Skeletal muscle tissue (tissue), 4 donors: ENCODE measurements around the gene CHST15. TPM values are rescaled to one million over a fixed set of nuclear protein-coding genes. Genes with fewer than 3 reads are reported as not detected.

Experiments
- H3K27ac ChIP-seq: one replicate; pipeline ENCODE4 v1.7.0; 2013; ENCODE audit warnings: mild to moderate bottlenecking, low read depth, low read length, inconsistent platforms
- H3K27me3 ChIP-seq, 3 donors: one replicate each; pipeline ENCODE4 v1.7.0; 2013; ENCODE audit warnings: low read length in 3 of 3; ENCODE audit not compliant: control insufficient read depth in 3 of 3, insufficient read depth in 3 of 3
- H3K36me3 ChIP-seq, 3 donors: one replicate each; pipeline ENCODE4 v1.7.0; 2013; ENCODE audit warnings: low read length in 3 of 3; ENCODE audit not compliant: control insufficient read depth in 3 of 3, insufficient read depth in 3 of 3
- H3K4me1 ChIP-seq, 3 donors: one replicate each; pipeline ENCODE4 v1.7.0; 2013; ENCODE audit warnings: low read length in 3 of 3, mild to moderate bottlenecking in 3 of 3; ENCODE audit not compliant: control insufficient read depth in 3 of 3, insufficient read depth in 3 of 3
- H3K4me3 ChIP-seq, 3 donors: one replicate each; pipeline ENCODE4 v1.7.0; 2013; ENCODE audit warnings: low read length in 3 of 3
- H3K9ac ChIP-seq, 3 donors: one replicate each; pipeline ENCODE4 v1.7.0; 2013; ENCODE audit warnings: low read length in 3 of 3, mild to moderate bottlenecking in 3 of 3, moderate library complexity in 2 of 3, low read depth in 1 of 3
- H3K9me3 ChIP-seq, 3 donors: one replicate each; pipeline ENCODE4 v1.7.0; 2013; ENCODE audit warnings: low read length in 3 of 3; ENCODE audit not compliant: control insufficient read depth in 3 of 3
- total RNA-seq: library from RNA; depleted of rRNA; stranded (reverse); fragments of >200 nt; gene quantifications from one replicate; pipeline ENCODE4 v1.2.3, GENCODE V29; 2014
- donor health status: Osteomylitis.

Gene CHST15
- total RNA-seq, 1 donor from 2014 or later, result 19.3 TPM

- Histone ChIP-seq H3K9me3 (no peaks in the 10 kb centered on the region), H3K27ac (no peak overlapping the region), H3K4me3 (no peak overlapping the region), H3K4me1 (peaks cover 0 to 12% (median 0%) of the 10 kb centered on the region in 3 donors), H3K27me3 (no peaks in the 10 kb centered on the region), H3K9ac (no peak overlapping the region), H3K36me3 (peaks cover 13 to 33% (median 21%) of the 10 kb centered on the region in 3 donors)
These were observed 85.6 kb downstream of the CHST15 start for GRCh38 chr10:124007773-124008145.

GRCh38 chr10:124007102-124007772 lies 86.2 kb downstream of the CHST15 start:
- H3K36me3 ChIP-seq, result peaks cover 13 to 28% (median 21%) of the 10 kb centered on the region in 3 donors
- no peaks in the 10 kb centered on the region for H3K27me3 ChIP-seq

GRCh38 chr10:124006526-124006925 lies 86.9 kb downstream of the CHST15 start:
- Histone ChIP-seq H3K27me3 (no peaks in the 10 kb centered on the region), H3K4me3 (no peak overlapping the region), H3K27ac (no peak overlapping the region), H3K9ac (no peak overlapping the region), H3K4me1 (peaks cover 0 to 12% (median 0%) of the 10 kb centered on the region in 3 donors), H3K36me3 (peaks cover 11 to 23% (median 15%) of the 10 kb centered on the region in 3 donors), H3K9me3 (no peaks in the 10 kb centered on the region)

More at GRCh38 chr10:124007102-124007772, 86.2 kb downstream of the CHST15 start:
- H3K4me1 ChIP-seq, result peaks cover 0 to 12% (median 0%) of the 10 kb centered on the region in 3 donors
- no peak overlapping the region for H3K4me3 ChIP-seq
- no peaks in the 10 kb centered on the region for H3K9me3 ChIP-seq
- H3K9ac ChIP-seq, result no peak overlapping the region
- H3K27ac ChIP-seq, result no peak overlapping the region

- Histone ChIP-seq H3K4me1 (peaks cover 0 to 12% (median 0%) of the 10 kb centered on the region in 3 donors), H3K9ac (no peak overlapping the region), H3K4me3 (no peak overlapping the region), H3K36me3 (peaks cover 11 to 20% (median 15%) of the 10 kb centered on the region in 3 donors), H3K27ac (no peak overlapping the region), H3K27me3 (no peaks in the 10 kb centered on the region), H3K9me3 (no peaks in the 10 kb centered on the region)
These were observed 87.4 kb downstream of the CHST15 start for GRCh38 chr10:124005991-124006392.

GRCh38 chr10:124005091-124005490 lies 88.3 kb downstream of the CHST15 start:
- peaks cover 11 to 20% (median 15%) of the 10 kb centered on the region in 3 donors for H3K36me3 ChIP-seq
- no peaks in the 10 kb centered on the region for H3K9me3 ChIP-seq
- H3K9ac ChIP-seq, result no peak overlapping the region
- peaks cover 0 to 12% (median 0%) of the 10 kb centered on the region in 3 donors for H3K4me1 ChIP-seq
- no peaks in the 10 kb centered on the region for H3K27me3 ChIP-seq
- no peak overlapping the region for H3K4me3 ChIP-seq
- H3K27ac ChIP-seq, result no peak overlapping the region

- Histone ChIP-seq H3K9ac (no peak overlapping the region), H3K27me3 (no peaks in the 10 kb centered on the region), H3K27ac (no peak overlapping the region), H3K9me3 (no peaks in the 10 kb centered on the region), H3K4me1 (peaks cover 0 to 12% (median 0%) of the 10 kb centered on the region in 3 donors), H3K4me3 (no peak overlapping the region), H3K36me3 (peaks cover 9 to 19% (median 15%) of the 10 kb centered on the region in 3 donors)
These were observed 88.8 kb downstream of the CHST15 start for GRCh38 chr10:124004663-124005004.

- H3K36me3 ChIP-seq, result peaks cover 8 to 15% (median 13%) of the 10 kb centered on the region in 3 donors
- H3K27ac ChIP-seq, result no peak overlapping the region
- no peaks in the 10 kb centered on the region for H3K9me3 ChIP-seq
- H3K27me3 ChIP-seq, result no peaks in the 10 kb centered on the region
- peaks cover 0 to 12% (median 0%) of the 10 kb centered on the region in 3 donors for H3K4me1 ChIP-seq
- H3K9ac ChIP-seq, result no peak overlapping the region
- H3K4me3 ChIP-seq, result no peak overlapping the region
These were observed 89.3 kb downstream of the CHST15 start for GRCh38 chr10:124003871-124004662.

GRCh38 chr10:124003481-124003870 lies 89.9 kb downstream of the CHST15 start:
- no peak overlapping the region for H3K27ac ChIP-seq

GRCh38 chr10:124003070-124003419 lies 90.4 kb downstream of the CHST15 start:
- no peaks in the 10 kb centered on the region for H3K27me3 ChIP-seq
- no peak overlapping the region for H3K27ac ChIP-seq
- H3K4me1 ChIP-seq, result peaks cover 0 to 12% (median 0%) of the 10 kb centered on the region in 3 donors
- H3K9ac ChIP-seq, result no peak overlapping the region
- H3K36me3 ChIP-seq, result peaks cover 2 to 10% (median 3%) of the 10 kb centered on the region in 3 donors
- H3K9me3 ChIP-seq, result no peaks in the 10 kb centered on the region
- H3K4me3 ChIP-seq, result no peak overlapping the region

More at GRCh38 chr10:124003481-124003870, 89.9 kb downstream of the CHST15 start:
- Histone ChIP-seq H3K9ac (no peak overlapping the region), H3K4me3 (no peak overlapping the region), H3K4me1 (peaks cover 0 to 12% (median 0%) of the 10 kb centered on the region in 3 donors), H3K27me3 (no peaks in the 10 kb centered on the region), H3K9me3 (no peaks in the 10 kb centered on the region), H3K36me3 (peaks cover 5 to 11% (median 7%) of the 10 kb centered on the region in 3 donors)
